HL-60 (cell line): Measurements from ENCODE around the gene SLC5A11.

ENCODE experiments used
- DNase-seq, 2 experiments: peaks; one replicate each; pipeline ENCODE4 v3.0.0-alpha.2; 2010 to 2020; ENCODE audit warnings: low read depth in 1 of 2, low spot score in 1 of 2
- H3K27ac ChIP-seq: fragments of 250-450 bp; sonication (Bioruptor Pico); replicated peaks from 2 replicates; pipeline ENCODE4 v1.5.1; 2020; ENCODE audit warnings: mild to moderate bottlenecking, moderate library complexity
- H3K27me3 ChIP-seq: fragments of 250-450 bp; sonication (Bioruptor Pico); 2 replicates; pipeline ENCODE4 v1.5.1; 2021; ENCODE audit warnings: mild to moderate bottlenecking, moderate library complexity; ENCODE audit not compliant: insufficient read depth, poor library complexity, severe bottlenecking
- H3K4me3 ChIP-seq: replicated peaks from 2 replicates; pipeline ENCODE4 v1.5.1; 2011; ENCODE audit warnings: mild to moderate bottlenecking, control low read depth, low read length; ENCODE audit not compliant: insufficient read depth
- CTCF ChIP-seq: IDR thresholded peaks from one replicate; pipeline ENCODE4 v1.5.1; 2011; ENCODE audit warnings: low read length, control low read depth, inconsistent platforms; ENCODE audit not compliant: insufficient read depth
- GABPA ChIP-seq: IDR thresholded peaks from 2 replicates; pipeline ENCODE4 v1.6.1; 2012; ENCODE audit warnings: low read depth
- POLR2AphosphoS5 ChIP-seq: IDR thresholded peaks from 2 replicates; pipeline ENCODE4 v1.6.1; 2012; ENCODE audit warnings: low read depth
- REST ChIP-seq: IDR thresholded peaks from 2 replicates; pipeline ENCODE4 v1.6.1; 2012; ENCODE audit warnings: low read depth; ENCODE audit not compliant: insufficient replicate concordance
- SPI1 ChIP-seq: IDR thresholded peaks from 2 replicates; pipeline ENCODE4 v1.6.1; 2012; ENCODE audit warnings: low read depth, mild to moderate bottlenecking, borderline replicate concordance

Gene SLC5A11

GRCh38 chr16:24950275-24950674, 104.5 kb downstream of the SLC5A11 start:
- no peak for DNase-seq
- no peak for TF ChIP-seq SPI1
- no peak for TF ChIP-seq POLR2AphosphoS5
- no peak for TF ChIP-seq CTCF
- no peak for TF ChIP-seq REST
- no peak for TF ChIP-seq GABPA
- Histone ChIP-seq H3K4me3 (no peak overlapping the region), H3K27me3 (no peaks in the 10 kb centered on the region), H3K27ac (no peak overlapping the region)

- TF ChIP-seq GABPA, result no peak
- TF ChIP-seq POLR2AphosphoS5, result no peak
- no peak for TF ChIP-seq CTCF
These were observed 107.5 kb downstream of the SLC5A11 start for GRCh38 chr16:24953306-24953705.

GRCh38 chr16:24953721-24954120, 108.0 kb downstream of the SLC5A11 start:
- no peak for DNase-seq
- Histone ChIP-seq H3K4me3 (no peak overlapping the region), H3K27me3 (no peaks in the 10 kb centered on the region), H3K27ac (no peak overlapping the region)
- TF ChIP-seq POLR2AphosphoS5 (no peak), CTCF (no peak), REST (no peak), GABPA (no peak), SPI1 (peak; percentile 30; the same call in 1 of the 2 replicates)

More at GRCh38 chr16:24953306-24953705, 107.5 kb downstream of the SLC5A11 start:
- no peak overlapping the region for H3K27ac ChIP-seq
- H3K27me3 ChIP-seq, result no peaks in the 10 kb centered on the region
- H3K4me3 ChIP-seq, result no peak overlapping the region
- DNase-seq, result no peak

- no peak for DNase-seq
- TF ChIP-seq SPI1, result no peak
- no peak for TF ChIP-seq CTCF
- no peak for TF ChIP-seq GABPA
- TF ChIP-seq POLR2AphosphoS5, result no peak
- no peak for TF ChIP-seq REST
- Histone ChIP-seq H3K27me3 (no peaks in the 10 kb centered on the region), H3K4me3 (no peak overlapping the region), H3K27ac (no peak overlapping the region)
These were observed 108.4 kb downstream of the SLC5A11 start for GRCh38 chr16:24954137-24954536.
